Fibroblast of mammary gland (primary cell): ENCODE measurements around the gene LAIR2.

ENCODE experiments used
- DNase-seq: peaks from one replicate; pipeline ENCODE4 v3.0.0-alpha.2; 2010; ENCODE audit warnings: low read depth
- H3K4me3 ChIP-seq: 2 replicates; pipeline ENCODE4 v1.5.1; 2011; ENCODE audit warnings: low read depth, mild to moderate bottlenecking, low read length, moderate library complexity; ENCODE audit not compliant: control insufficient read depth
- TF ChIP-seq, protein P1 (sequence below): conservative IDR thresholded peaks from 2 replicates; pipeline ENCODE4 v1.5.1; 2011; ENCODE audit warnings: low read depth, low read length, inconsistent platforms; ENCODE audit not compliant: control insufficient read depth, insufficient read depth

LAIR2 gene

GRCh38 chr19:54551293-54551692 is 48.7 kb downstream of the LAIR2 start:
- no peak for DNase-seq
- H3K4me3 ChIP-seq, result no peak overlapping the region
- TF ChIP-seq, protein P1, sequence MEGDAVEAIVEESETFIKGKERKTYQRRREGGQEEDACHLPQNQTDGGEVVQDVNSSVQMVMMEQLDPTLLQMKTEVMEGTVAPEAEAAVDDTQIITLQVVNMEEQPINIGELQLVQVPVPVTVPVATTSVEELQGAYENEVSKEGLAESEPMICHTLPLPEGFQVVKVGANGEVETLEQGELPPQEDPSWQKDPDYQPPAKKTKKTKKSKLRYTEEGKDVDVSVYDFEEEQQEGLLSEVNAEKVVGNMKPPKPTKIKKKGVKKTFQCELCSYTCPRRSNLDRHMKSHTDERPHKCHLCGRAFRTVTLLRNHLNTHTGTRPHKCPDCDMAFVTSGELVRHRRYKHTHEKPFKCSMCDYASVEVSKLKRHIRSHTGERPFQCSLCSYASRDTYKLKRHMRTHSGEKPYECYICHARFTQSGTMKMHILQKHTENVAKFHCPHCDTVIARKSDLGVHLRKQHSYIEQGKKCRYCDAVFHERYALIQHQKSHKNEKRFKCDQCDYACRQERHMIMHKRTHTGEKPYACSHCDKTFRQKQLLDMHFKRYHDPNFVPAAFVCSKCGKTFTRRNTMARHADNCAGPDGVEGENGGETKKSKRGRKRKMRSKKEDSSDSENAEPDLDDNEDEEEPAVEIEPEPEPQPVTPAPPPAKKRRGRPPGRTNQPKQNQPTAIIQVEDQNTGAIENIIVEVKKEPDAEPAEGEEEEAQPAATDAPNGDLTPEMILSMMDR, result no peak

DNA sequence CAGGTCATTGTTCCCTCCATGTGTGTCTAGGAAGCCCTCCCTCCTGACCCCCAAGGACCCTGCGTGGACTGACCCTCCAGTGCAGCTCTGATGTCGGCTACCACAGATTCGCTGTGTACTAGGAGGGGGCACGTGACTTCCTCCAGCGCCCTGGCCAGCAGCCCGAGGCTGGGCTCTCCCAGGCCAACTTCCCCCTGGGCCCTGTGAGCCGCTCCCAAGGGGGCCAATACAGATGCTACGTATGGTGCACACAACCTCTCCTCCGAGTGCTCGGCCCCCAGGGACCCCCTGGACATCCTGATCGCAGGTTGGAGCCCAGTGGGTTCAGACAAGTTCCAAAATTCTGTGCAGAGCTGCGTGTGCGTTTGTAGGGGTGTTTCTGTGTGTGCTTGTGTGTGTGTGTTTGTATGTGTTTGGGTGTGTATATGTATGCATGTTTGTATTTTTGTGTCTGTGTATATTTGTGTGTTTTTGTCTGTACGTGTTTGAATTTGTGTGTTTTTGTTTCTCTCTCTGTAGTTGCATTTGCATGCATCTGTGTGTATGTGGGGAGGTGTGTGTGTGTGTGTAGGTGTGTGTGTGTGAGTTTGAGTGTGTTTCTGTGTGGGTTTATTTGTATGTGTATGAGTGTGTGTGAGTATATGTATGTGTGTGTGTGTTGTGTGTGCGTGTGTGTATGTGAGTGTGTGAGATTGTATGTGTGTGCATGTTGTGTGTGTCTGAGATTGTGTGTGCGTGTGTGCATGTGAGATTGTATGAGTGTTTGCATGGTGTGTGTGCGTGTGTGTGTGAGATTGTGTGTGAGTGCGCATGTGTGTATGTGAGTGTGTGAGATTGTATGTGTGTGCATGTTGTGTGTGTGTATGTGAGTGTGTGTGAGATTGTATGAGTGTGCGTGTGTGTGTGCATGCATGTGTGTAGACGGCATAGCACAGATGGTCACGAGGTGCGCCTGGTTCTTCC is 49.6 kb downstream of the LAIR2 start:
- DNase-seq, result no peak
- TF ChIP-seq, protein P1, result no peak

DNA sequence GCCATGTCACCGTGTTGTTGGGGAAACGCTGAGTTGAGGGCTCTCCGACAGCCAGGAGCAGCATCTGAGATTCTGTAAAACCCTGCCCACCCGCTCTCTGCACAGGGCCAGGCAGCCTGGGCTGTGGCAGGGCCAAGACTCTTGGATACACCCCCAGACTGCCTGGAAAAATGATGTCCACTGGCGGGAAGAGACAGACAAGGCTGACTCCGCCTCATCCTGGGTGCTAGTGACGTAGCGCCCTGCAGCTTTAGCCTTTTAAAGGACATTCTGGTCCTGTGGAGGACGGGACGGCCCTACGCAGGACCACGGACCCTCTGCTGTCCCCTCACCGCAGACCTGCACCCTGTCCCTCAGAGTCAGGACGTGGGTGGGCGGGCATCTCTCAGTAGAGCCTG is 50.3 kb downstream of the LAIR2 start:
- no peak for DNase-seq
- H3K4me3 ChIP-seq, result no peak overlapping the region
- TF ChIP-seq, protein P1, result no peak

More for the DNA sequence above, 49.6 kb downstream of the LAIR2 start:
- no peak overlapping the region for H3K4me3 ChIP-seq

DNA sequence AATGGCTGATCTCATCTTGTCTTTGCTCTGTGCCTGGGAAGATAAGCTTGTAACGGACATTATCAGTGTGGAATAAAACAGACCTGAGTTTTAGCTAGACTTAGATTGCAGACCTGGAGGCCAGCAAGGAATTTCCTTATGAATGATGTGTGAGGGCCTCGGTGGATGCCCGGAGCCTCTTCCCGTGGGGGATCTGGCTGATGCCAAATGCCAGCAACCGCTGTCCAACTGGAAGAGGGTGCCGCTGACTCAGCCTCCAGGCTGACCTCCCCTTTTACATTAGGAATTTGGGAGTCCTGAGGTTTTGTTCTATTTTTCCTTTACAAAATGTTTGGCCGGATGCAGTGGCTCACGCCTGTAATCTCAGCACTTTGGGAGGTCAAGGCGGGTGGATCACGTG is 51.4 kb downstream of the LAIR2 start:
- no peak overlapping the region for H3K4me3 ChIP-seq
- no peak for DNase-seq
- TF ChIP-seq, protein P1, result no peak

- TF ChIP-seq, protein P1, result no peak
- no peak overlapping the region for H3K4me3 ChIP-seq
- no peak for DNase-seq
These were observed 52.3 kb downstream of the LAIR2 start for GRCh38 chr19:54554896-54555295.

- no peak overlapping the region for H3K4me3 ChIP-seq
- no peak for DNase-seq
- TF ChIP-seq, protein P1, result no peak
These were observed 53.6 kb downstream of the LAIR2 start for GRCh38 chr19:54556194-54556593.

- no peak overlapping the region for H3K4me3 ChIP-seq
- DNase-seq, result no peak
- TF ChIP-seq, protein P1, result no peak
These were observed 55.7 kb downstream of the LAIR2 start for GRCh38 chr19:54558339-54558738.
